ENCODE data around the gene SIX5. TPM values are rescaled to one million over a fixed set of nuclear protein-coding genes. Genes with fewer than 3 reads are reported as not detected.

The SIX5 gene
- total RNA-seq, 1 donor from 2014 or later, result 16.8 TPM

- H3K27ac ChIP-seq, result no peak overlapping the region
- H3K9me3 ChIP-seq, result no peaks in the 10 kb centered on the region
- no peaks in the 10 kb centered on the region for H3K27me3 ChIP-seq (ENCODE audit: low read depth)
- intact Hi-C loops (cut with DNase I), result no loop called here
- H3K4me3 ChIP-seq, result peak overlapping the region; percentile 40
- H3K36me3 ChIP-seq, result peaks cover 15% of the 10 kb centered on the region
- DNase-seq (peak; percentile 46), ATAC-seq (no peak)
- no peak for TF ChIP-seq CTCF (IDR thresholded peaks at IDR 0.05)
- peaks cover 8% of the 10 kb centered on the region for H3K4me1 ChIP-seq
Observed at GRCh38 chr19:45815481-45816216, 46.6 kb upstream of the SIX5 start.

- intact Hi-C loops (cut with DNase I), result no loop called here
- H3K27ac ChIP-seq, result no peak within 1 kb of the TSS
- DNase-seq, result peak; percentile 41
Observed at GRCh38 chr19:45814851-45815480, 45.9 kb upstream of the SIX5 start, which contains the start of gene RSPH6A. Gene RSPH6A, minus strand, starts transcription at chr19:45815308. Its CDS starts 132 bp downstream, at chr19:45815176.

GRCh38 chr19:45814166-45814780 lies 45.2 kb upstream of the SIX5 start:
- Histone ChIP-seq H3K4me1 (peaks cover 14% of the 10 kb centered on the region), H3K4me3 (no peak overlapping the region), H3K27ac (no peak overlapping the region), H3K27me3 (ENCODE audit: low read depth) (no peaks in the 10 kb centered on the region), H3K36me3 (peaks cover 6% of the 10 kb centered on the region), H3K9me3 (no peaks in the 10 kb centered on the region)
- intact Hi-C loops (cut with DNase I), result no loop called here
- DNase-seq (no peak), ATAC-seq (no peak)
- TF ChIP-seq CTCF (IDR thresholded peaks at IDR 0.05), result no peak

More at GRCh38 chr19:45814851-45815480, 45.9 kb upstream of the SIX5 start, which contains the start of gene RSPH6A:
- Histone ChIP-seq H3K4me3 (peak within 1 kb of the TSS; percentile 40), H3K27me3 (ENCODE audit: low read depth) (no peaks in the 10 kb centered on the region), H3K4me1 (peaks cover 10% of the 10 kb centered on the region), H3K36me3 (peaks cover 8% of the 10 kb centered on the region), H3K9me3 (no peaks in the 10 kb centered on the region)
- ATAC-seq, result no peak
- TF ChIP-seq CTCF (IDR thresholded peaks at IDR 0.05), result no peak

- ATAC-seq (no peak), DNase-seq (no peak)
- no peaks in the 10 kb centered on the region for H3K9me3 ChIP-seq
- H3K4me1 ChIP-seq, result peaks cover 14% of the 10 kb centered on the region
- H3K27ac ChIP-seq, result no peak overlapping the region
- no peak overlapping the region for H3K4me3 ChIP-seq
- TF ChIP-seq CTCF (IDR thresholded peaks at IDR 0.05), result no peak
- no peaks in the 10 kb centered on the region for H3K27me3 ChIP-seq (ENCODE audit: low read depth)
- intact Hi-C loops (cut with DNase I), result no loop called here
- H3K36me3 ChIP-seq, result no peaks in the 10 kb centered on the region
Observed at GRCh38 chr19:45812297-45812696, 43.2 kb upstream of the SIX5 start.

GRCh38 chr19:45809643-45810159 lies 40.6 kb upstream of the SIX5 start:
- H3K36me3 ChIP-seq, result no peaks in the 10 kb centered on the region
- no peak overlapping the region for H3K27ac ChIP-seq
- no peak overlapping the region for H3K4me3 ChIP-seq
- peaks cover 5% of the 10 kb centered on the region for H3K4me1 ChIP-seq
- intact Hi-C loops (cut with DNase I), result no loop called here
- DNase-seq (no peak), ATAC-seq (no peak)
- H3K9me3 ChIP-seq, result no peaks in the 10 kb centered on the region
- H3K27me3 ChIP-seq (ENCODE audit: low read depth), result no peaks in the 10 kb centered on the region
- no peak for TF ChIP-seq CTCF (IDR thresholded peaks at IDR 0.05)

All from lower lobe of right lung (tissue), 2 donors.